Measurements from ENCODE around the gene ONECUT1.

GRCh38 chr15:52801748-52802085 lies 11.6 kb upstream of the ONECUT1 start:
- TF ChIP-seq YY1 (IDR thresholded peaks at IDR 0.05; ENCODE audit: insufficient read depth, insufficient read length) (no peak), ZNF274 (IDR thresholded peaks at IDR 0.05; ENCODE audit: low read depth, low read length) (no peak), SUZ12 (IDR thresholded peaks at IDR 0.05; ENCODE audit: extremely low read depth, insufficient read depth, insufficient read length) (no peak)
